Activated T-cell treated with anti-CD3 and anti-CD28 coated beads, Interleukin-2, amount 50 U/mL, for 4 hours (primary cell): ENCODE data around the gene TSC2. TPM values are rescaled to one million over a fixed set of nuclear protein-coding genes. Genes with fewer than 3 reads are reported as not detected.
A peak's percentile ranks its signal among the peaks of the same experiment; 100 is the strongest.
"Not testable (repeated sequence)": the region's sequence is repeated elsewhere in the genome, so short reads cannot be mapped to it uniquely, and the experiment has no call there.

Source experiments
- ATAC-seq, 2 donors: fragments of 200-7000 bp; cut with Tn5 transposase; one replicate each; pipeline ENCODE4 v1.10.0; 2021
- DNase-seq: peaks from one replicate; pipeline ENCODE4 v3.0.0-alpha.2; 2020
- H3K27me3 Mint-ChIP-seq: one replicate; pipeline ENCODE4 v1.8.0; 2021; ENCODE audit warnings: low read depth, mixed read lengths
- H3K36me3 Mint-ChIP-seq: one replicate; pipeline ENCODE4 v1.8.0; 2022; ENCODE audit warnings: mixed read lengths; ENCODE audit not compliant: insufficient read depth
- H3K4me1 Mint-ChIP-seq: one replicate; pipeline ENCODE4 v1.8.0; 2021; ENCODE audit warnings: low read depth, mixed read lengths
- H3K4me3 Mint-ChIP-seq: one replicate; pipeline ENCODE4 v1.8.0; 2021; ENCODE audit warnings: mild to moderate bottlenecking, moderate library complexity, mixed read lengths
- H3K9me3 Mint-ChIP-seq: one replicate; pipeline ENCODE4 v1.8.0; 2021; ENCODE audit warnings: mixed read lengths
- total RNA-seq, 3 donors: library from RNA; stranded (reverse); gene quantifications; one replicate each; pipeline ENCODE4 v1.2.1, GENCODE V29; 2021

Gene TSC2
- total RNA-seq, 3 donors from 2014 or later = 87.6 to 98.0 (median 94.5) TPM

- not testable (repeated sequence) for H3K4me1 Mint-ChIP-seq, H3K9me3 Mint-ChIP-seq, H3K36me3 Mint-ChIP-seq, H3K4me3 Mint-ChIP-seq, H3K27me3 Mint-ChIP-seq, ATAC-seq, DNase-seq
Observed at GRCh38 chr16:2122934-2123683, 75.3 kb downstream of the TSC2 start.

DNA sequence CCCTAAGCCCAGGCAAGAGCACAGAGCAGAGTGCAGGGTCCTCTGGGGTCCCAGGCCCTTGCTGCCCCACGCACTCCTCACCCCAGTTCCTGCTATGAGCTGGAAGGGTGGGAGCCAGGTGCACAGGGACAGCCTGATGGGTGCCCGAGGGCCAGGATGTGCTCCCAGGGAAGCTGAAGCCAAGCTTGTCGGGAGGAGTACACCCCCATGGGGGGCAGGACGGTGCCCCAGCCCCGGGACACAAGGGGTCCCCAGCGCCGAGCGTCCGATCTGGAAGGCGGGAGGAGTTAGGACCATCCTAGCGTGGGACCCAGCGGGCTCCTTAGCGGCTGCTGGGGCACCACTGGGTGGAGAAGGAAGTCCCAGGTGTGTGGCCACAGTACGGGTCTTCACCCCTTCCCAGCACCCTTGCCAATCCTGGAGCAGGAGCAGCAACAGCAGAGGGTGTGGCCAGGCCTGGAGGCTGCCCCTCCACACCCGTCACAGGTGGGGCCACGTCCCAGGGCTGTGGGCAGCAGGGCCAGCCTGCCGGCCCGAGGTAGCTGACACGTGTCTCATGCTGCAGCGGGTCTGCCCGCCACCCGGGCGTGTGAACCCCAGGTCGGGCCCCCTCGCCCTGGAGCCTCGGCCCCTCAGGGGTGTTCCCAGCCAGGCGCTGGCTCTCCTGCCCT, 76.1 kb downstream of the TSC2 start:
- not testable (repeated sequence) for H3K4me3 Mint-ChIP-seq, H3K27me3 Mint-ChIP-seq, H3K36me3 Mint-ChIP-seq, DNase-seq, ATAC-seq, H3K9me3 Mint-ChIP-seq
- H3K4me1 Mint-ChIP-seq = peaks cover 11% of the 10 kb centered on the region

DNA sequence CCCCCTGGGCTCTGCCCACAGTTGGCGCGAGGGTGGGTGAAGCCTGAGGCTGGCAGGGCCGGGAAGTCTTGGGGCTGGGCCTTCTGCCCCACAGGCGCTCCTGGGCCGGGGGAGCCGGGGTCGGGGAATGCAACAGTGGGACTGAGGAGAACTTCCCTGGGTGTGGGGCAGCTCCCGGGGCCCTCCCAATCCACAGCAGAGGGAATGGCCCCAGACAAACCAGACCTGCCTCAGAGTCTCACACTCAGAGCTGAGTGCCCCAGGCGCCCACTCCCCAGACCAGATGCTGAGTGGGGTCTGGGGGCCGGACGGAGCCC, 76.5 kb downstream of the TSC2 start:
- H3K9me3 Mint-ChIP-seq, H3K36me3 Mint-ChIP-seq, ATAC-seq, DNase-seq, H3K27me3 Mint-ChIP-seq, H3K4me3 Mint-ChIP-seq: not testable (repeated sequence)
- H3K4me1 Mint-ChIP-seq = peaks cover 11% of the 10 kb centered on the region

DNA sequence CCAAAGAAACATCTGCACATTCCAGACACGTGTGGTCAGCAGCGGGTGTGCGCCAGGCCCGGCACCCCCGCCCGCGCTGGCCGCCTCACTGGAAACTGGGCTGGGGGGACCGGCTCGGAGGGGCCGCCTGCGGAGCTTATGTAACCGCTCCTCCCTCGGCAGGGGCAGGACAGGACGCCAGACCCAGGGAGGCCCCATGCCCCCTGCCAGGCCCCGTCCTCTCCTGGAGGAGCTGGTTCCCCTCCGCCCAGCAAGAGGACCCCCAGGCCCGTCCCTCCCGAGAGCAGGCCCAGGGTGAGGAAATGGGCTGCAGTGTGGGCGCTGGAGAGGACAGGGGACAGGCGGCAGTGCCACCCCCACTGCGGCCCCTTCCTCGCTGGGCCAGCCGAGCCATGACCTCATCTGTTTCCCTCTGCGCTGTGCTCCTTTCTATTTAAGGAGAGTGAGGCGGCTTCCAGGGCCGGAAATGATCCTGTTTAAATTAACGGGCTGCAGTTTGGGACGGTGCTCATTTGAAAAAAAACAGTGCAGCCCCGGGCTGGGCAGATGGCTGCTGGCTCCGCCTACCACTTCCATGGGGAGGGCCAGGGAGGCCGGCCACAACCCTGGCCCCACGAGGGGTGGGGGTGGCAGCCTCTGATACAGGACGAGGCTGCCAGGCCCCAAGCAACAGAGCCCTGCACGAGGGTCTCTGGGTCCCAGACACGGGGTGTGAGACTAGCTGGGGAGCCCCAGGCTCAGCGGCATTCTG, 77.1 kb downstream of the TSC2 start:
- not testable (repeated sequence) for ATAC-seq, H3K4me3 Mint-ChIP-seq, H3K36me3 Mint-ChIP-seq, H3K27me3 Mint-ChIP-seq, DNase-seq, H3K9me3 Mint-ChIP-seq
- peaks cover 11% of the 10 kb centered on the region for H3K4me1 Mint-ChIP-seq

DNA sequence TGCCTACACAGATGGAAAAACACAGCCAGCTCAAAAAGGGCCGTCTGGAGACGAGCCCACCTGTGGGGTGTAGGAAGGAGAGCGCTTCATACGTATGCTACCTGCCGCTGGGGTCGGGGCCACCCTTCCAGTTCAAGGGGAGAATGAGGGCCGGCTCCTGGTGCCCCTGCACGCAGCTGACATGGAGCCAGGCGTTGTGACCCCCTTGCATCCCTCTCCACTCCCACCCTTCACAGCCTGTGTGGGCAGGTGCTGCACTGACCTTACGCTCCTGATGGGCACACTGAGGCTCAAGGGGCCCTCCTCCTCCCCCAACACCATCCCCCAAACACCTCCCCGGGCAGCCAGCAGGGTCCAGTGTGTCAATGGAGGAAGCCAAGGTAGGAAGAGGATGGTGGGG, 77.8 kb downstream of the TSC2 start:
- not testable (repeated sequence) for H3K27me3 Mint-ChIP-seq, DNase-seq, ATAC-seq, H3K4me3 Mint-ChIP-seq, H3K36me3 Mint-ChIP-seq, H3K9me3 Mint-ChIP-seq
- peaks cover 11% of the 10 kb centered on the region for H3K4me1 Mint-ChIP-seq

GRCh38 chr16:2126161-2126743, 78.5 kb downstream of the TSC2 start:
- not testable (repeated sequence) for DNase-seq, H3K9me3 Mint-ChIP-seq, H3K27me3 Mint-ChIP-seq, H3K4me3 Mint-ChIP-seq, ATAC-seq, H3K36me3 Mint-ChIP-seq
- peaks cover 13% of the 10 kb centered on the region for H3K4me1 Mint-ChIP-seq

GRCh38 chr16:2126928-2127556, 79.3 kb downstream of the TSC2 start:
- peaks cover 13% of the 10 kb centered on the region for H3K4me1 Mint-ChIP-seq
- not testable (repeated sequence) for H3K4me3 Mint-ChIP-seq, ATAC-seq, H3K36me3 Mint-ChIP-seq, H3K9me3 Mint-ChIP-seq, DNase-seq, H3K27me3 Mint-ChIP-seq

DNA sequence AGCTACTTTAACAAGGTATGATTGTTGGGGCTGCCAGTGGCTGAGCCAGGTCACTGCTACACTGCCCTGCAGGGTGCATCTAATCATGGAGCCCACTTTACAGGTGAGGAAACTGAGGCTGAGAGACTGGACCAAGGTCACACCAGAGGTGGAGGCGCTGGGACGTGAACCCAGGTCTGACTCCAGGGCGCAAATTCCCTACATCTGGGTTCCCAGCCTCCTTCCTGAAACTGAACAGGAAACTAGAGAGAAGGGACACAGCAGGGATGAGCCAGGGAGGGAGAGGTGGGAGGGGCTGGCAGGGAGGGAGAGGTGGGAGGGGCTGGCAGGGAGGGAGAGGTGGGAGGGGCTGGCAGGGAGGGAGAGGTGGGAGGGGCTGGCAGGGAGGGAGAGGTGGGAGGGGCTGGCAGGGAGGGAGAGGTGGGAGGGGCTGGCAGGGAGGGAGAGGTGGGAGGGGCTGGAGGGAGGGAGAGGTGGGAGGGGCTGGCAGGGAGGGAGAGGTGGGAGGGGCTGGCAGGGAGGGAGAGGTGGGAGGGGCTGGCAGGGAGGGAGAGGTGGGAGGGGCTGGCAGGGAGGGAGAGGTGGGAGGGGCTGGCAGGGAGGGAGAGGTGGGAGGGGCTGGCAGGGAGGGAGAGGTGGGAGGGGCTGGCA, 80.0 kb downstream of the TSC2 start:
- ATAC-seq, H3K27me3 Mint-ChIP-seq, H3K4me3 Mint-ChIP-seq, DNase-seq, H3K36me3 Mint-ChIP-seq, H3K9me3 Mint-ChIP-seq: not testable (repeated sequence)
- H3K4me1 Mint-ChIP-seq = peaks cover 13% of the 10 kb centered on the region

DNA sequence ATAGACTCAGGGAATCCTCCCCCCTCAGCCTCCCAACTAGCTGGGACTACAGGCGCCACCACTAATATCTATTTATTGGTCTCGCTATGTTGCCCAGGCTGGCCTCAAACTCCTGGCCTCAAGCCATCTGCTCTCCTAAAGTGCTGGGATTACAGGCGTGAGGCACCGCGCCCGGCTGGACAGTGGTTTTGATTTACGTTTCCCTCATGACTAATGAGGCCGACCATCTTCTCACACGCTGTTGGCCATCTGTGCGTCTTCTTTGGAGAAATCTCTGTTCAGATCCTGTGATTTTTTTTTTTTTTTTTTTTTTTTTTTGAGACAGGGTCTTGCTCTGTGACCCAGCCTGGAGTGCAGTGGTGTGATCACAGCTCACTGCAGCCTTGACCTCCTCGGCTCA, 81.5 kb downstream of the TSC2 start:
- not testable (repeated sequence) for ATAC-seq

GRCh38 chr16:2129890-2130447, 82.2 kb downstream of the TSC2 start:
- peaks cover 13% of the 10 kb centered on the region for H3K4me1 Mint-ChIP-seq
- DNase-seq, H3K9me3 Mint-ChIP-seq, H3K27me3 Mint-ChIP-seq, H3K4me3 Mint-ChIP-seq, H3K36me3 Mint-ChIP-seq, ATAC-seq: not testable (repeated sequence)

More for the DNA sequence above, 81.5 kb downstream of the TSC2 start:
- H3K4me3 Mint-ChIP-seq, H3K9me3 Mint-ChIP-seq, H3K36me3 Mint-ChIP-seq, DNase-seq, H3K27me3 Mint-ChIP-seq: not testable (repeated sequence)
- peaks cover 13% of the 10 kb centered on the region for H3K4me1 Mint-ChIP-seq

DNA sequence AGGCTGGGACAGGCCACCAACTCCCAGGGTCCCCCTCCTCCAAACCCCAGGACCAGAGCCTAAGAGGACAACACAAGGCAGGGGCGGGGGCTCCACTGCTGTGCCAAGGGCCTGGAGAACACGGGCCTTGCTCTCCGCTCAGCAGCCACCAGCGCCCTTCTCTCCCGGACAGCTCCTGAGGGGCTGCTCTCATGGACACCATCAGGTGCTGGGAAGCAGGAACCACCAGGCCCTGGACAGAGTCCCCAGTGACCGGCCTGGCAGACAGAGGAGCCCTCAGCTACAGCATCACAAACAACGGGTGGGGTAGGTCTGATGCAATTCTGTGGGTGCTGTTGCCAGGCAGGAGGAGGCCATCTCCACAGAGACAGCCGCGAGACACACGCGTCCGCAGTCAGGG, 86.0 kb downstream of the TSC2 start:
- H3K27me3 Mint-ChIP-seq, H3K4me1 Mint-ChIP-seq, DNase-seq, ATAC-seq, H3K4me3 Mint-ChIP-seq, H3K9me3 Mint-ChIP-seq, H3K36me3 Mint-ChIP-seq: not testable (repeated sequence)

GRCh38 chr16:2135071-2135470, 87.3 kb downstream of the TSC2 start:
- not testable (repeated sequence) for H3K36me3 Mint-ChIP-seq, ATAC-seq, H3K9me3 Mint-ChIP-seq, H3K27me3 Mint-ChIP-seq, DNase-seq, H3K4me1 Mint-ChIP-seq
- H3K4me3 Mint-ChIP-seq = peak overlapping the region; percentile 77

DNA sequence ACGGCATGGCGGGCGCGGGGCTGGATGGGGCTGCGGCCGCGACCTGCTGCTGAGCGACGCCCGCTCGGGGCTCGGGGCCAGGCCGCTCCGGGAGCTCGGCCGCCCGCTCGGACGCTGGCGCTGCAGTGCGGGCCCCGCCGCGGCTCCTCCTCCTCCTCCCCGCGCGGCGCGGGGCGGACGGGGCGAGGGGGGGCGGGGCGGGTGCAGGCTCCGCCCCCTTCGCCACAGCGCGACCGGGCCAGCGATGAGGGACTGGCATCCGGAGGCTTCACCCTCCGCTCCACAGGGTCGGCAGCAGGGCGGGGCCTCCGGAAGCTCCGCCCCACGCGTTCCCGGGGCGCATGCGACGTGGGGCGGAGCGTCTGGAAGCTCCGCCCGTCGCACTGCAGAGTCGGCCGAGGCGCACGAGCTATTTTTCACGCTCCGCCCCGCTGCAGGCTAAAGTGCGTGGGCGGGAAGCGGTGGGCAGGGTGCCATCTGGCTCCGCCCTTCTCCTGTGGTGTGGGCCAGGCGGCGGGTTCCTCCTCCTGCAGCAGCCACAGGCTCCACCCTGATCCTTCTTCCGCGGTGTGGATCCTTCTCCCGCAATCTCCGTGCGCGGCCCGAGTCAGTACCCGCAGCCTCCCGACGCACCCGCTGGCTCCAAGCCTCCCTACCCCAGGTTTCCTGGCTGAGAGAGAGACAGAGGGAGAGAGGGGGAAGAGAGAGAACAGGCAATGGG, 88.1 kb downstream of the TSC2 start, which contains the start of gene PKD1:
TSS of gene PKD1 (minus strand) at position 129 of the 721 bp plus-strand sequence. CDS start 209 bp downstream, outside the sequence.
- not testable (repeated sequence) for H3K27me3 Mint-ChIP-seq, H3K4me1 Mint-ChIP-seq, H3K36me3 Mint-ChIP-seq, H3K9me3 Mint-ChIP-seq
- peak within 1 kb of the TSS; percentile 89 for H3K4me3 Mint-ChIP-seq
- DNase-seq (peak; percentile 99), ATAC-seq (peak; percentile 75 to 86)
